Measurements from ENCODE around the gene CCL27.

- TF ChIP-seq GATA2 (IDR thresholded peaks at IDR 0.05; ENCODE audit: low read depth, low read length) (no peak), GATA3 (IDR thresholded peaks at IDR 0.05; ENCODE audit: low read depth, low read length) (no peak)
Measured at GRCh38 chr9:34658461-34658860, 4.0 kb downstream of the CCL27 start.
